ENCODE data around the gene RWDD4. TPM values are rescaled to one million over a fixed set of nuclear protein-coding genes. Genes with fewer than 3 reads are reported as not detected.
"Not testable (repeated sequence)": the region's sequence is repeated elsewhere in the genome, so short reads cannot be mapped to it uniquely, and the experiment has no call there.

RWDD4 gene
- polyA plus RNA-seq, 3 donors from 2014 or later = 21.5 to 25.7 (median 25.0) TPM

DNA sequence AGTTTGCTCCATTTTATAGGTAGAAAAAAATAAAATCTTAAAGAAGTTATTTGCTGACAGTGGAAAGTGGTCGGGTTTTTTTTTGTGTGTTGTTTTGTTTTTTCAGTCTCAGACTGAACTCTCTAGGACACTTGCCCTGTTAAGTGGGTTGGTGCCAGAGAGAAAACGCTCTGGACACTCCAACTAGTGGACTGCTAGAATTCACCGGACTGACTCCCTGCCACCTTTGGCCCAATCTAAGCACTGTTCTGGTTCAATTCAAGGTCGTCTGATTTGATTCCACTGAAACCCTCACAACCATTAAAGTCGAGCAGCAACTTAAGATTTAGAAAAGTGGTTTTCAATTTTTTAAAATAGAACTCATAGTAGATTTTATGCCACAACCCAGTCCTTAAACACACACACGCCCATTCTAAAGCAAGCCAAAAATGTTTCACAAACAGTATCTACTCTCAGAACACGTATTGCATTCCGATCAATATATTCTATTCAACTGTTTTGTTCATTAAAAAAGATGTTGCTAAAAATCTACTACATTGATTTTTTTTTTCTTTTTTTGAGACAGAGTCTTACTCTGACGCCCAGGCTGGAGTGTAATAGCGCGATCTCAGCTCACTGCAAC lies 27.3 kb downstream of the RWDD4 start:
- H3K27ac Mint-ChIP-seq = no peak overlapping the region
- no peaks in the 10 kb centered on the region for H3K9me3 Mint-ChIP-seq
- DNase-seq = no peak
- no peaks in the 10 kb centered on the region for H3K36me3 Mint-ChIP-seq
- no peak overlapping the region for H3K4me3 Mint-ChIP-seq
- peaks cover 0 to 4% (median 4%) of the 10 kb centered on the region in 3 donors for H3K27me3 Mint-ChIP-seq (ENCODE audit: low read depth in 3 of 3)
- no peaks in the 10 kb centered on the region for H3K4me1 Mint-ChIP-seq

DNA sequence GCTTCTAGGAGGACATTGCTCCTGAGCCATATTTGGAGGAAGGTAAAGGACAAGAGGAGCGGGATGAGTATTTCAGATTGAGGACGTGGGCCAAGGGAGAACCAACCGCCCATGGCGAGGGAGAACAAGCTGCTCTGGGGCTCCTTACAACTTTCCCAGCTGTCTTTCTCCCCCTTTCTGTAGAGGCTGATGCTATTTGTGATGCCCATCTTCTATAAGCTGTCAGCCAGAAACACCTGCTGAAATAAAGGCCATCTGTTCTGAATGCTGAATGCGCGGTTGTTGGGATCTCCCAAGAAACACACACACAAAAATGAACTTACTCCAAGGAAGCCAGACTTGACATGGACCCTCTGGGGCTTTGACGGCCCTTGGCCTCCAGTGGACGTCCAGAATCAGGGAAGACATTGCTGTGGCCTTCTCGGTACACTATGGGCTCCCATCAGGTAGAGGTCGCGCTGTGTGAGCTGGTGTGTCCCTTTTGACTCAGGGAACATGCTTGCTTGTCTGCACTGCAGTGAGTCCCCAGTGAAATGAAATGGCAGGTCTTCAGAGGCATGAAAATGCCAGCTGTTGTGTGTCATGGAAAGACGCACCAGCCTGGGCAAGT lies 30.9 kb downstream of the RWDD4 start:
- H3K4me1 Mint-ChIP-seq = no peaks in the 10 kb centered on the region
- H3K27ac Mint-ChIP-seq = no peak overlapping the region
- no peak overlapping the region for H3K4me3 Mint-ChIP-seq
- peaks cover 0 to 6% (median 3%) of the 10 kb centered on the region in 3 donors for H3K27me3 Mint-ChIP-seq (ENCODE audit: low read depth in 3 of 3)
- no peak for DNase-seq
- H3K9me3 Mint-ChIP-seq = no peaks in the 10 kb centered on the region
- no peaks in the 10 kb centered on the region for H3K36me3 Mint-ChIP-seq

GRCh38 chr4:183627286-183627685 lies 31.7 kb downstream of the RWDD4 start:
- not testable (repeated sequence) for H3K9me3 Mint-ChIP-seq; H3K36me3 Mint-ChIP-seq; H3K27ac Mint-ChIP-seq; H3K27me3 Mint-ChIP-seq (ENCODE audit: low read depth in 3 of 3); H3K4me1 Mint-ChIP-seq; DNase-seq; H3K4me3 Mint-ChIP-seq

DNA sequence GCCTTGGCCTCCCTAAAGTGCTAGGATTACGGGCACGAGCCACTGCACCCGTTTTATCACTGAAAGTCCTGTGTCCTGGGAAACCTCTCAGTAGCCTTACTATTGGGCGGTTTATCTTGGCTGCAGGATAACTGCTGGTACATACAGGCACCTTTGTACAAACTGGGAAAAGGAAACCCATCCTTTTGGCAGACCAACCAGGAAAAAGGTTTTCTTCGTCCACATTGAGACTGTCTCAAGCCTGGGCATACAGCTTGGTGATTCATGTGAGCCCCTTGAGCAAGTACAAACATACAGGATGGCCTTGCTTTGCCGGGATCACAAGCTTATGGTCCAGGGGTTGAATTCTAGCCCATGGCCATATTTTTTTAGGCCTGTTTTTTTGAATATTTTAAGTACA lies 32.8 kb downstream of the RWDD4 start:
- H3K27ac Mint-ChIP-seq = no peak overlapping the region

GRCh38 chr4:183624548-183624947 lies 34.4 kb downstream of the RWDD4 start:
- Mint-ChIP-seq H3K27ac (peak overlapping the region in 1 of 6 donors; percentile 1), H3K27me3 (ENCODE audit: low read depth in 3 of 3) (peaks cover 0 to 6% (median 0%) of the 10 kb centered on the region in 3 donors)

More for the DNA sequence above, 32.8 kb downstream of the RWDD4 start:
- Mint-ChIP-seq H3K36me3 (no peaks in the 10 kb centered on the region), H3K27me3 (ENCODE audit: low read depth in 3 of 3) (peaks cover 0 to 6% (median 0%) of the 10 kb centered on the region in 3 donors), H3K4me1 (no peaks in the 10 kb centered on the region), H3K4me3 (no peak overlapping the region), H3K9me3 (no peaks in the 10 kb centered on the region)
- DNase-seq = no peak

GRCh38 chr4:183621875-183622274 lies 37.1 kb downstream of the RWDD4 start:
- Mint-ChIP-seq H3K36me3 (no peaks in the 10 kb centered on the region), H3K9me3 (no peaks in the 10 kb centered on the region), H3K27ac (no peak overlapping the region), H3K4me1 (no peaks in the 10 kb centered on the region), H3K27me3 (ENCODE audit: low read depth in 3 of 3) (peaks cover 0 to 4% (median 0%) of the 10 kb centered on the region in 3 donors), H3K4me3 (no peak overlapping the region)
- DNase-seq = no peak

More at GRCh38 chr4:183624548-183624947, 34.4 kb downstream of the RWDD4 start:
- Mint-ChIP-seq H3K36me3 (no peaks in the 10 kb centered on the region), H3K9me3 (no peaks in the 10 kb centered on the region), H3K4me1 (no peaks in the 10 kb centered on the region), H3K4me3 (no peak overlapping the region)
- DNase-seq = no peak

- Mint-ChIP-seq H3K27me3 (ENCODE audit: low read depth in 3 of 3) (peaks cover 0 to 5% (median 2%) of the 10 kb centered on the region in 3 donors), H3K36me3 (no peaks in the 10 kb centered on the region), H3K4me3 (no peak overlapping the region), H3K27ac (no peak overlapping the region), H3K4me1 (no peaks in the 10 kb centered on the region), H3K9me3 (no peaks in the 10 kb centered on the region)
- no peak for DNase-seq
These were observed 38.6 kb downstream of the RWDD4 start for GRCh38 chr4:183620421-183620820.

DNA sequence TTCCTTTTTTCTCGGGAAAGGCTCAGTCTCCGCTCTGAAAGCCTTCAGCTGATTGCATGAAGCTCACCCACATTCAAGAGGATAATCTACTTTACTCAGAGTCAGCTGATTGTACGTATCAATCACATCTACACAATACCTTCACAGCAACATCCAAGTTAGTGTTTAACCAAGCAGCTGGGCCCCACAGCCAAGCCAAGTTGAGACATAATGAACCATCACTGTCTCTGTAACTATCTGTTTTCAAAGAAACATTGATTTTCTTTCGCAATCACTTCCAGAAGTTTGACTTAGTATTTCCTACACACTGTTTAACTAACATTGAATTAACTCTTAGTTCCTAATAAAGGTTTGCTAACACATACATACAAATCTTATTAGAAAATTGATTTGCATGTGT lies 40.3 kb downstream of the RWDD4 start:
- DNase-seq = no peak
- H3K4me1 Mint-ChIP-seq = no peaks in the 10 kb centered on the region
- peaks cover 0 to 5% (median 2%) of the 10 kb centered on the region in 3 donors for H3K27me3 Mint-ChIP-seq (ENCODE audit: low read depth in 3 of 3)
- H3K36me3 Mint-ChIP-seq = no peaks in the 10 kb centered on the region
- no peak overlapping the region for H3K4me3 Mint-ChIP-seq
- H3K27ac Mint-ChIP-seq = no peak overlapping the region
- no peaks in the 10 kb centered on the region for H3K9me3 Mint-ChIP-seq

DNA sequence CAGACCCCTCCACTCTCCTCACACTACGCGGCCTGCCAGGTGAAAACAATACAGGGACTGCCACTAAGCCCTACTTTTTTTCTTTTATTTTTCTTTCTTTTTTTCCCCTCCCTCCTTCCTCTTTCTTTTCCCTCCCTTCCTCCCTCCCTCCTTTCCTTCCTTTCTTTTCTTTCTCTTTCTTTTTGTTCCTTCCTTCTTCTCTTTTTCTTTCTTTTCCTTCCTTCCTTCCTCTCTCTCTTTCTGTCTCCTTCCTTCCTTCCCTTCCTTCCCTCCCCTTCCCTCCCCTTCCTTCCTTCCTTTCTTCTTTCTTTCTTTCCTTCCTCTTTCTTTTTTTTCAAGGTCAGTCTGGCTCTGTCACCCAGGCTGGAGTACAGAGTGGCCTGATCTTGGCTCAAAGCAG lies 41.9 kb downstream of the RWDD4 start:
- H3K4me3 Mint-ChIP-seq = no peak overlapping the region
- H3K4me1 Mint-ChIP-seq = no peaks in the 10 kb centered on the region
- no peak for DNase-seq
- no peaks in the 10 kb centered on the region for H3K9me3 Mint-ChIP-seq
- no peak overlapping the region for H3K27ac Mint-ChIP-seq
- H3K27me3 Mint-ChIP-seq (ENCODE audit: low read depth in 3 of 3) = peaks cover 0 to 6% (median 2%) of the 10 kb centered on the region in 3 donors
- H3K36me3 Mint-ChIP-seq = no peaks in the 10 kb centered on the region

DNA sequence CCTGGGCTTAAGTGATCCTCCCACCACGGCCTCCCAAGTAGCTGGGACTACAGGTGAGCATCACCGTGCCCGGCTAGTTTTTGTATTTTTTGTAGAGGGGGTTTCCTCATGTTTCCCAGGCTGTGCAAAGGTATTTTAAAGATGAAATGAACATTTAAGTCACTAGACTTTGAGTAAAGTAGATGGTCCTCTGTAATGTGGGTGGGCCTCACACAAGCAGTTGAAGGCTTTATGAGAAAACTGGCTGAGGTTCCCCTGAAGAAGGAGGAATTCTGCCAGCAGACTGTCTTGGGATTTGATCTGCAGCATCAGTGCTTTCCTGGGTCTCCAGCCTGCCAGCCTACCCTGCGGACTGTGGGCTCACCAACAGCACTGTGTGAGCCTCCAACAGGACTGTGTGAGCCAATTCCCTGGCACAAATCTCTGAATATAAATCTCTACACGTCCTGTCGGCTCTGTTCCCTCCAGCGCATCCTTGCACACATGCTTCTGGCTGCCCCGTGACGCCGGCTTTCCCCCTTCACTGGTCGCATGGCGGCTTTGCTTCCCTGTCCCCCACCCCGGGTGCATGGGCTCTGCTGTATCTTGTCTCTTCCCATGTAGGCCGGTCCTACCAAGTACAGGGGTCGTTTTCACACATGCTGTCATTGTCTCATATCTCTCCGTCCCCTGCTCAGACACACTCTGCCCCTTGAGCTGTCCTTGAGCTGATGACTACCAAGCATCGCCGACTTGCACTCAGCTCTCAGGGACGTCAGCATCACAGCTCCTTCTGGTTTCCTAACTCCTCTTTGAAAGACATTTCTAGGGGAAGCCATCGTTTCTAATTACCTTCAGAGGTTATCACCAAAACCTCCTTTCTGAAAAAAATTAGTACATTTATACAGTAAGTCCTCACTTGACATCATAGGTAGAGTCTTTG lies 46.4 kb downstream of the RWDD4 start:
- no peak for DNase-seq
- Mint-ChIP-seq H3K4me3 (no peak overlapping the region), H3K36me3 (no peaks in the 10 kb centered on the region), H3K9me3 (no peaks in the 10 kb centered on the region), H3K4me1 (no peaks in the 10 kb centered on the region), H3K27me3 (ENCODE audit: low read depth in 3 of 3) (peaks cover 2 to 6% (median 6%) of the 10 kb centered on the region in 3 donors), H3K27ac (no peak overlapping the region)

DNA sequence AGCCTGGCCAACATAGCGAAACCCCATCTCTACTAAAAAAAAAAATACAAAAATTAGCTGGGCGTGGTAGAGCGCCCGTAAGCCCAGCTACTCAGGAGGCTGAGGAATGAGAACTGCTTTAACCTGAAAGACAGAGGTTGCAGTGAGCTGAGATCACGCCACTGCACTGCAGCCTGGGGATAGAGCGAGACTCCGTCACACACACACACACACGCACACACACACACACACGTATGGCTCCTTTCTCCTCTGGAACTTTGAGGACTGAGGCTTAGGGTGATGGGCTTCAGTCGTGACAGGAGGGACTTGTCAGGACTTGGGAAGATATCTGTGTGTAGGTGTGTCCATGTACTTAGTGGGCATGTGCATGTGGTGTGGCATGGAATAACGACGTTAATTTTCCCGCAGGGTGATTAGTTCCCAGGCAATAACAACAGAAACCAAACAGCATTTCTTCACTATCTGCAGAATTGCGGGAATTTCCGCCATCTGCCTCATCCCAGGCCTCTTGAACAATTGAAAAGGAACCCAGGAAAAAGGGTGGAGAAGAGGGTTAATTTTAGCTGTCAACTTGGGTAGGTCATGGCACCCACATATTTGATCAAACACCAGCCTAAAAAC lies 47.7 kb downstream of the RWDD4 start:
- no peak overlapping the region for H3K27ac Mint-ChIP-seq
- no peak overlapping the region for H3K4me3 Mint-ChIP-seq
- no peaks in the 10 kb centered on the region for H3K4me1 Mint-ChIP-seq
- no peak for DNase-seq
- peaks cover 6 to 7% (median 7%) of the 10 kb centered on the region in 3 donors for H3K27me3 Mint-ChIP-seq (ENCODE audit: low read depth in 3 of 3)
- no peaks in the 10 kb centered on the region for H3K36me3 Mint-ChIP-seq
- no peaks in the 10 kb centered on the region for H3K9me3 Mint-ChIP-seq

DNA sequence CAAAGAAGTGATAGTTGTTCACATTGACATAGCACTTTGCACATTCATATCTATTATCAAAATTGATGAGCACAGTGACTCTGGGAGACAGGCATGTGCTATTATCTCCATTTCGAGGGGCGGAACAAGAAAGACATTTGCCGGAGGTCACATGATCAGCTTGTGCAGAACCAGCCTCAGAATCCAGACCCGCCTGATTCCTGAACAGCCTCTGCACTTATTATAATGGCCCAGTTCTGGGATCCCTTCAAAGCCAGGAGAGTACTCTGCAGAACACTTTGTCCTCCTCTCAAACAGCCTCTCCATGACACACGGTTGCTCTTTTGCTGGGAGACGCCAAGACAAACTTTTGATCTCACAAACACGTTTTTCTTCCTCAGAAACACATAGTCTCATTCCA lies 48.4 kb downstream of the RWDD4 start:
- no peaks in the 10 kb centered on the region for H3K4me1 Mint-ChIP-seq
- H3K9me3 Mint-ChIP-seq = no peaks in the 10 kb centered on the region
- H3K4me3 Mint-ChIP-seq = no peak overlapping the region
- no peak for DNase-seq
- H3K27ac Mint-ChIP-seq = no peak overlapping the region
- H3K36me3 Mint-ChIP-seq = no peaks in the 10 kb centered on the region
- peaks cover 4 to 7% (median 5%) of the 10 kb centered on the region in 3 donors for H3K27me3 Mint-ChIP-seq (ENCODE audit: low read depth in 3 of 3)

GRCh38 chr4:183610033-183610432 lies 49.0 kb downstream of the RWDD4 start:
- Mint-ChIP-seq H3K4me3 (no peak overlapping the region), H3K27me3 (ENCODE audit: low read depth in 3 of 3) (peaks cover 4 to 7% (median 5%) of the 10 kb centered on the region in 3 donors), H3K4me1 (no peaks in the 10 kb centered on the region), H3K9me3 (no peaks in the 10 kb centered on the region), H3K36me3 (no peaks in the 10 kb centered on the region), H3K27ac (no peak overlapping the region)
- DNase-seq = no peak

DNA sequence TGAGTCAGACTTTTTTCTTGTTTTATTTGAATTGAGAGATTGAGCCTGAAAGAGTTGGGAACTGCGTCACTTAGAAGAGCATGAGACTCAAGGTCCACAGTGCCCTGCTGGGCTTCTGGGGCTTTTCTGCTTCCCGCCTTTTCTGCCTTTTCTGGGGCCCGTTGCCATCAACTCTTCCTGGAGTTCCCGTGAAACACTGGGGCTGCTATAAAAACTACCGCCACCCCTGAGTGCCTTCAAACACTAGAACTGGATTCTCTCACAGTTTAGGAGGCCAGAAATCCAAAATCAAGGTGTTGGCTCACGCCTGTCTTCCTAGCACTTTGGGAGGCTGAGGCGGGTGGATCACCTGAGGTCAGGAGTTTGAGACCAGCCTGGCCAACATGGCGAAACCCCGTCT lies 49.8 kb downstream of the RWDD4 start:
- peaks cover 4 to 7% (median 5%) of the 10 kb centered on the region in 3 donors for H3K27me3 Mint-ChIP-seq (ENCODE audit: low read depth in 3 of 3)

More for the DNA sequence above, 49.8 kb downstream of the RWDD4 start:
- no peak overlapping the region for H3K27ac Mint-ChIP-seq
- no peaks in the 10 kb centered on the region for H3K4me1 Mint-ChIP-seq
- no peaks in the 10 kb centered on the region for H3K36me3 Mint-ChIP-seq
- H3K4me3 Mint-ChIP-seq = no peak overlapping the region
- no peaks in the 10 kb centered on the region for H3K9me3 Mint-ChIP-seq
- no peak for DNase-seq
